COLO668 (cell line): Measurements from ENCODE around the gene GPR25.

Experiments
- DNase-seq: peaks from one replicate; lab custom pipeline; 2025; ENCODE audit not compliant: unreplicated experiment; lab: John Stamatoyannopoulos, UW

The GPR25 gene

GRCh38 chr1:200893411-200893901 lies 20.7 kb downstream of the GPR25 start:
- DNase-seq = no peak

GRCh38 chr1:200894712-200895442 lies 22.1 kb downstream of the GPR25 start, which contains the start of gene INAVA:
Gene INAVA, plus strand, starts transcription at chr1:200894900. Its CDS starts 3,501 bp downstream, at chr1:200898401.
- DNase-seq = no peak

GRCh38 chr1:200895443-200895789 lies 22.6 kb downstream of the GPR25 start:
- DNase-seq = no peak

- no peak for DNase-seq
Observed at GRCh38 chr1:200895801-200896530, 23.2 kb downstream of the GPR25 start.

GRCh38 chr1:200896531-200897196 lies 23.9 kb downstream of the GPR25 start:
- DNase-seq = peak; percentile 36

GRCh38 chr1:200897259-200897658 lies 24.5 kb downstream of the GPR25 start:
- DNase-seq = no peak

- DNase-seq = no peak
Observed at GRCh38 chr1:200899015-200899386, 26.2 kb downstream of the GPR25 start.

- no peak for DNase-seq
Observed at GRCh38 chr1:200899451-200899915, 26.7 kb downstream of the GPR25 start.

- DNase-seq = no peak
Observed at GRCh38 chr1:200899954-200900867, 27.4 kb downstream of the GPR25 start.

GRCh38 chr1:200900877-200901276 lies 28.1 kb downstream of the GPR25 start:
- no peak for DNase-seq

- no peak for DNase-seq
Observed at GRCh38 chr1:200901350-200901749, 28.6 kb downstream of the GPR25 start.

GRCh38 chr1:200901796-200902444 lies 29.1 kb downstream of the GPR25 start:
- no peak for DNase-seq

GRCh38 chr1:200903793-200904192 lies 31.0 kb downstream of the GPR25 start:
- DNase-seq = no peak

GRCh38 chr1:200904772-200905171 lies 32.0 kb downstream of the GPR25 start:
- no peak for DNase-seq

- no peak for DNase-seq
Observed at GRCh38 chr1:200905411-200906052, 32.8 kb downstream of the GPR25 start.

GRCh38 chr1:200906491-200906890 lies 33.7 kb downstream of the GPR25 start:
- DNase-seq = no peak

- DNase-seq = no peak
Observed at GRCh38 chr1:200907611-200908097, 34.9 kb downstream of the GPR25 start.

- DNase-seq = no peak
Observed at GRCh38 chr1:200908191-200908868, 35.5 kb downstream of the GPR25 start.

- DNase-seq = no peak
Observed at GRCh38 chr1:200909071-200909470, 36.3 kb downstream of the GPR25 start.
